Caco-2 (cell line): Measurements from ENCODE around the gene TTC21A. TPM values are rescaled to one million over a fixed set of nuclear protein-coding genes. Genes with fewer than 3 reads are reported as not detected.

Experiments used
- BruUV-seq: library from RNA; stranded (reverse); fragments of 400-500 nt; replicated peaks from 2 replicates; lab custom pipeline; 2021; lab: Mats Ljungman, UMichigan
- CTCF ChIA-PET: fragments of 300-600 bp; sonication (Branson Sonifier 250); formaldehyde crosslinking; loops from one replicate; lab custom pipeline; 2022; ENCODE audit warnings: antibody characterized with exemption; lab: Charles Lee
- POLR2A ChIA-PET: fragments of 300-600 bp; sonication (Branson Sonifier 250); formaldehyde crosslinking; loops from one replicate; lab custom pipeline; 2022; ENCODE audit warnings: antibody characterized with exemption; lab: Charles Lee
- DNase-seq, 2 experiments: peaks; one replicate each; pipeline versions ENCODE4 v3.0.0 to v3.0.0-alpha.2; 2020 to 2022
- H3K27me3 ChIP-seq: replicated peaks from 2 replicates; pipeline ENCODE4 v1.6.0; 2011; ENCODE audit warnings: low read length; ENCODE audit not compliant: control insufficient read depth, insufficient read depth
- H3K36me3 ChIP-seq: 2 replicates; pipeline ENCODE4 v1.5.1; 2011; ENCODE audit warnings: low read length; ENCODE audit not compliant: control insufficient read depth, insufficient read depth
- H3K4me1 ChIP-seq: fragments of 250-450 bp; sonication (Bioruptor Pico); 2 replicates; pipeline ENCODE4 v1.5.1; 2020; ENCODE audit warnings: mild to moderate bottlenecking
- H3K4me3 ChIP-seq: 2 replicates; pipeline ENCODE4 v1.5.1; 2011; ENCODE audit warnings: low read depth, mild to moderate bottlenecking, control low read depth, low read length
- H3K9me3 ChIP-seq: fragments of 250-450 bp; sonication (Bioruptor Pico); 2 replicates; pipeline ENCODE4 v1.5.1; 2020; ENCODE audit warnings: mild to moderate bottlenecking, moderate library complexity
- H3K27ac Mint-ChIP-seq: one replicate; pipeline ENCODE4 v1.8.0; 2022; ENCODE audit warnings: mixed read lengths; ENCODE audit not compliant: unreplicated experiment
- H3K27me3 Mint-ChIP-seq: one replicate; pipeline ENCODE4 v1.8.0; 2022; ENCODE audit warnings: mixed read lengths; ENCODE audit not compliant: insufficient read depth, unreplicated experiment
- H3K36me3 Mint-ChIP-seq: one replicate; pipeline ENCODE4 v1.8.0; 2022; ENCODE audit warnings: mild to moderate bottlenecking, mixed read lengths; ENCODE audit not compliant: insufficient read depth, unreplicated experiment
- H3K4me1 Mint-ChIP-seq: one replicate; pipeline ENCODE4 v1.8.0; 2022; ENCODE audit warnings: low read depth, mixed read lengths; ENCODE audit not compliant: unreplicated experiment
- H3K4me3 Mint-ChIP-seq: one replicate; pipeline ENCODE4 v1.8.0; 2022; ENCODE audit warnings: mild to moderate bottlenecking, moderate library complexity, mixed read lengths; ENCODE audit not compliant: unreplicated experiment
- H3K9me3 Mint-ChIP-seq: one replicate; pipeline ENCODE4 v1.8.0; 2022; ENCODE audit warnings: mixed read lengths; ENCODE audit not compliant: unreplicated experiment
- intact Hi-C: fragments of 100-400 bp; cut with micrococcal nuclease; formaldehyde crosslinking; loops from one replicate; pipeline ENCODE4 v1.10.0; 2022; ENCODE audit not compliant: unreplicated experiment
- total RNA-seq: library from RNA; stranded (reverse); gene quantifications from 2 replicates; pipeline ENCODE4 v1.2.3, GENCODE V29; 2022
- TF ChIP-seq, protein P1 (sequence below), 2 experiments: fragments of 200-600 bp in 1 of 2; IDR thresholded peaks; 1 replicate in 1 of 2; 2 replicates in 1 of 2; pipeline versions ENCODE4 v1.5.1 to v1.8.0; 2011 to 2022; ENCODE audit warnings: antibody characterized with exemption in 1 of 2, control low read depth in 1 of 2, inconsistent platforms in 1 of 2, low read depth in 1 of 2, low read length in 1 of 2, mild to moderate bottlenecking in 1 of 2, moderate library complexity in 1 of 2; ENCODE audit not compliant: insufficient read depth in 1 of 2, severe bottlenecking in 1 of 2, unreplicated experiment in 1 of 2

The TTC21A gene
- total RNA-seq, 1 experiment from 2014 or later: 4.0 TPM

DNA sequence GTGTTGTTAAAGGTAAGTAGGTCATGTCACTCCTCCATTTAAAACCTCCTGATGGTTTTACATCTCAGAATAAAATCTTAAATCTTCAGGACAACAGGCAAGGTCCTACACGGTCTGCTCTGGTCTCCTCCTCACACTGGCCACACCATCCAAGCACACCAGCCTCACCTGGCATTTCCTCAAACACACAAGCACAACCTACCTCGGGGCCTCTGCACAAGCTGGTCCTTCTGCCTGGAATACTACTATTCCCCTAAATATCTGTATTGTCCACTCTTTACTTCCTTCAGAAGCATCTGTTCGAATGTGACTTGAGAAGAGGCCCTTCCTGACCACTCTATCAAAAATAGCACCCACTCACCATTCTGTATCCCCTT lies 1.8 kb upstream of the TTC21A start:
- H3K4me1 Mint-ChIP-seq: peaks cover 22% of the 10 kb centered on the region
- BruUV-seq: no TSS peak

DNA sequence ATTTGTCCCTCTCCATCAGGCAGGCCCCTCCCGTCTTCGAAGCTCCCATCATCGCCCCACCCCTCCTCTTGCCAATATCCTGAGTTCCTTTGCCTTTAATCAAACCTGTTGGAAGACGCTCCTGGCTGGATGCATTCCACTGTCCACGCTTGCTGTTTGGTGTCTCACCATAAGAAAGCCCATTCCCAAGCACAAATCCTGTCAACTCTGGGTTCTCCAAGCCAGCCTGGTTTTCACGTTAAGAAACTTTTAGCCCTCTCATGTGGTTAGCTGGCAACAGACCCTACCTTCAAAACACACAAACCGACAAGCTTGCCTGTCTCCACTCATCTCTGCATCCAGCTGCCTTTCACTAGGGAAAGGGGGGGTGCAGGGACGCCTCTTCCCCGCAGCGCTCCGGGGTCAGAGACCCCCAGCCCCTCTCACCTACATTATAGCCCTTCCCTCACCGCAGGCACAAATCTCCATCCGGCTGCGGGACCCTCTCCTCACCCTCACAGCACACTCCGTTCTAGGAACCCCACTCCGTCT lies 1.1 kb upstream of the TTC21A start:
- peak overlapping the region; percentile 84 for H3K4me3 Mint-ChIP-seq
- peak overlapping the region; percentile 89 for H3K27ac Mint-ChIP-seq
- ChIA-PET CTCF (no interaction called here), POLR2A (no interaction called here)
- H3K27me3 ChIP-seq: no peaks in the 10 kb centered on the region
- H3K4me3 ChIP-seq: peak overlapping the region; percentile 98
- peaks cover 4% of the 10 kb centered on the region for H3K36me3 ChIP-seq
- H3K4me1 Mint-ChIP-seq: peaks cover 22% of the 10 kb centered on the region
- BruUV-seq: TSS peak; percentile 43
- no peaks in the 10 kb centered on the region for H3K9me3 Mint-ChIP-seq
- TF ChIP-seq, protein P1, sequence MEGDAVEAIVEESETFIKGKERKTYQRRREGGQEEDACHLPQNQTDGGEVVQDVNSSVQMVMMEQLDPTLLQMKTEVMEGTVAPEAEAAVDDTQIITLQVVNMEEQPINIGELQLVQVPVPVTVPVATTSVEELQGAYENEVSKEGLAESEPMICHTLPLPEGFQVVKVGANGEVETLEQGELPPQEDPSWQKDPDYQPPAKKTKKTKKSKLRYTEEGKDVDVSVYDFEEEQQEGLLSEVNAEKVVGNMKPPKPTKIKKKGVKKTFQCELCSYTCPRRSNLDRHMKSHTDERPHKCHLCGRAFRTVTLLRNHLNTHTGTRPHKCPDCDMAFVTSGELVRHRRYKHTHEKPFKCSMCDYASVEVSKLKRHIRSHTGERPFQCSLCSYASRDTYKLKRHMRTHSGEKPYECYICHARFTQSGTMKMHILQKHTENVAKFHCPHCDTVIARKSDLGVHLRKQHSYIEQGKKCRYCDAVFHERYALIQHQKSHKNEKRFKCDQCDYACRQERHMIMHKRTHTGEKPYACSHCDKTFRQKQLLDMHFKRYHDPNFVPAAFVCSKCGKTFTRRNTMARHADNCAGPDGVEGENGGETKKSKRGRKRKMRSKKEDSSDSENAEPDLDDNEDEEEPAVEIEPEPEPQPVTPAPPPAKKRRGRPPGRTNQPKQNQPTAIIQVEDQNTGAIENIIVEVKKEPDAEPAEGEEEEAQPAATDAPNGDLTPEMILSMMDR (IDR thresholded peaks at IDR 0.05; ENCODE audit: insufficient read depth in 1 of 2, low read depth in 1 of 2, low read length in 1 of 2, severe bottlenecking in 1 of 2, unreplicated experiment in 1 of 2): no peak
- H3K27me3 Mint-ChIP-seq: no peaks in the 10 kb centered on the region
- no peaks in the 10 kb centered on the region for H3K9me3 ChIP-seq
- H3K36me3 Mint-ChIP-seq: peaks cover 16% of the 10 kb centered on the region
- peaks cover 8% of the 10 kb centered on the region; the same call in 1 of the 2 replicates for H3K4me1 ChIP-seq
- intact Hi-C loops: no loop called here
- DNase-seq: no peak

More for the DNA sequence above, 1.8 kb upstream of the TTC21A start:
- Histone ChIP-seq H3K27me3 (no peaks in the 10 kb centered on the region), H3K9me3 (no peaks in the 10 kb centered on the region), H3K36me3 (peaks cover 4% of the 10 kb centered on the region), H3K4me1 (peaks cover 8% of the 10 kb centered on the region; the same call in 1 of the 2 replicates), H3K4me3 (no peak overlapping the region)
- TF ChIP-seq, protein P1 (IDR thresholded peaks at IDR 0.05; ENCODE audit: insufficient read depth in 1 of 2, low read depth in 1 of 2, low read length in 1 of 2, severe bottlenecking in 1 of 2, unreplicated experiment in 1 of 2): no peak
- ChIA-PET CTCF (no interaction called here), POLR2A (interaction anchor here (0.8 kb wide), 1 partner anchor 54 kb away, joined by 7 read pairs; the partner anchor contains the start of genes SCN11A and WDR48)
- Mint-ChIP-seq H3K27ac (no peak overlapping the region), H3K4me3 (no peak overlapping the region), H3K9me3 (no peaks in the 10 kb centered on the region), H3K36me3 (peaks cover 16% of the 10 kb centered on the region), H3K27me3 (no peaks in the 10 kb centered on the region)
- no peak for DNase-seq
- intact Hi-C loops: no loop called here

DNA sequence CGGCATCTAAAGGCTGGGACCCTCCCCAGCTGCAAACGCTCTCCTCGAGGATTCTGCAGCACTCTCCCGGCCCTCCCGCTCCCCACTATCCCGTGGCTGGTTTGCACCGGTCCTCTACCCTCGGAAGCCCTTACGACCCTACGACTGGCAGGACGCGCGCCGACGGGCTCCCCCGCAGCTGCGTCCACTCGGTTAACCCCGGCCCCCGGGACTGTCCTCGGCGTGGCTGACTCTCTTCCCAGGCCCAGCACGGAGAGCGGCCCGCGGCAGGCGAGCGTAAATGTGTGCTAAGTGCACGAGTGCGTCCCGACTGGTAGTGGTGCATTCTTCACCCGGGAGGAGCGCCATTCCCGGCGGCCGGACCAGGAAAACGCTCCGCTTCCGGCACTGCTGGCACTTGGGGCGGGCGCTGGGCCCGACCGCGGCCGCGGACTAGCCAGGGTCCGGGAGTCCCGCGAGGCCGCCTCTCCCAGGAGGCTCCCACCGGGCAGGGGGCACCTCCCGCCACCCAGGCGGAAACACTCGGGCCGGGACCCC lies 561 bp upstream of the TTC21A start:
- Mint-ChIP-seq H3K27me3 (no peaks in the 10 kb centered on the region), H3K9me3 (no peaks in the 10 kb centered on the region), H3K36me3 (peaks cover 16% of the 10 kb centered on the region), H3K4me3 (peak overlapping the region; percentile 84), H3K27ac (peak overlapping the region; percentile 89), H3K4me1 (peaks cover 22% of the 10 kb centered on the region)
- peaks cover 8% of the 10 kb centered on the region; the same call in 1 of the 2 replicates for H3K4me1 ChIP-seq
- BruUV-seq: no TSS peak
- POLR2A ChIA-PET: no interaction called here
- no peaks in the 10 kb centered on the region for H3K27me3 ChIP-seq
- H3K4me3 ChIP-seq: peak overlapping the region; percentile 98
- H3K36me3 ChIP-seq: peaks cover 2% of the 10 kb centered on the region; the same call in 1 of the 2 replicates
- no peaks in the 10 kb centered on the region for H3K9me3 ChIP-seq
- CTCF ChIA-PET: interaction anchor here (1.0 to 2.0 kb wide), 4 partner anchors 19 to 181 kb away, joined by 3 to 12 read pairs (median 4); no protein-coding TSS in a partner anchor
- DNase-seq: peak; percentile 59 to 70
- intact Hi-C loops: no loop called here
- TF ChIP-seq, protein P1 (IDR thresholded peaks at IDR 0.05; ENCODE audit: insufficient read depth in 1 of 2, low read depth in 1 of 2, low read length in 1 of 2, severe bottlenecking in 1 of 2, unreplicated experiment in 1 of 2): no peak
